Tibial nerve (tissue), 4 donors: Measurements from ENCODE around the gene CTNS. TPM values are rescaled to one million over a fixed set of nuclear protein-coding genes. Genes with fewer than 3 reads are reported as not detected.
"Not testable (repeated sequence)": the region's sequence is repeated elsewhere in the genome, so short reads cannot be mapped to it uniquely, and the experiment has no call there.

Source experiments
- DNase-seq, 2 donors: peaks; one replicate each; pipeline ENCODE4 v3.0.0-alpha.2; 2019; ENCODE audit warnings: low spot score in 2 of 2
- H3K27ac ChIP-seq, 4 donors: fragments of 200-600 bp; sonication (generic) in 3 of 4; one replicate each; pipeline ENCODE4 v1.5.1; 2017 to 2019; ENCODE audit warnings: mild to moderate bottlenecking in 1 of 4
- H3K27me3 ChIP-seq, 2 donors: fragments of 200-600 bp; sonication (generic) in 1 of 2; one replicate each; pipeline versions ENCODE4 v1.5.1 to v1.6.0; 2017 to 2019
- H3K36me3 ChIP-seq, 3 donors: fragments of 200-600 bp; sonication (generic); one replicate each; pipeline ENCODE4 v1.5.1; 2018 to 2019
- H3K4me1 ChIP-seq, 4 donors: fragments of 200-600 bp; sonication (generic) in 3 of 4; one replicate each; pipeline ENCODE4 v1.5.1; 2017 to 2019
- H3K4me3 ChIP-seq, 4 donors: fragments of 200-600 bp; sonication (generic) in 3 of 4; one replicate each; pipeline ENCODE4 v1.5.1; 2017 to 2019; ENCODE audit warnings: mild to moderate bottlenecking in 1 of 4, moderate library complexity in 1 of 4
- H3K9me3 ChIP-seq, 4 donors: fragments of 200-600 bp; sonication (generic) in 3 of 4; one replicate each; pipeline ENCODE4 v1.5.1; 2017 to 2019
- CTCF ChIP-seq, 5 experiments: fragments of 200-600 bp in 3 of 5; fragments of 450-650 bp in 2 of 5; sonication (generic) in 3 of 5; IDR thresholded peaks; one replicate each; pipeline ENCODE4 v1.5.1; 2016 to 2019; ENCODE audit warnings: antibody characterized with exemption in 5 of 5, mild to moderate bottlenecking in 3 of 5, moderate library complexity in 2 of 5
- EP300 ChIP-seq, 2 donors: sonication (generic); formaldehyde crosslinking; IDR thresholded peaks; one replicate each; pipeline ENCODE4 v1.6.1; 2017; ENCODE audit warnings: antibody characterized with exemption in 2 of 2, mild to moderate bottlenecking in 1 of 2
- POLR2A ChIP-seq, 2 donors: fragments of 450-650 bp; IDR thresholded peaks; one replicate each; pipeline ENCODE4 v1.6.1; 2017; ENCODE audit warnings: antibody characterized with exemption in 2 of 2, mild to moderate bottlenecking in 2 of 2, moderate library complexity in 2 of 2
- WGBS, 2 donors: methylation state at CpG; one replicate each; pipeline ENCODE4 v1.1.5; 2018; 5-methylcytosine and 5-hydroxymethylcytosine counted together
- total RNA-seq, 4 donors: library from RNA; depleted of rRNA; stranded (reverse); fragments of >200 nt; gene quantifications; one replicate each; pipeline ENCODE4 v1.1.0, GENCODE V29; 2016

The CTNS gene
- total RNA-seq, 4 donors from 2014 or later, result 42.9 to 62.1 (median 50.6) TPM

GRCh38 chr17:3704931-3705717 lies 68.6 kb downstream of the CTNS start:
- TF ChIP-seq POLR2A (IDR thresholded peaks at IDR 0.05), result no peak
- TF ChIP-seq EP300 (IDR thresholded peaks at IDR 0.05), result no peak
- TF ChIP-seq CTCF (IDR thresholded peaks at IDR 0.05), result no peak
- Histone ChIP-seq H3K4me1 (no peaks in the 10 kb centered on the region), H3K9me3 (no peaks in the 10 kb centered on the region), H3K27me3 (no peaks in the 10 kb centered on the region), H3K4me3 (no peak overlapping the region), H3K27ac (no peak overlapping the region), H3K36me3 (peaks cover 0 to 18% (median 0%) of the 10 kb centered on the region in 3 donors)
- no peak for DNase-seq
- 82 to 84% methylated on average over 20 of the region's 20 CpGs for WGBS, 2 donors

- H3K9me3 ChIP-seq, H3K4me3 ChIP-seq, DNase-seq, H3K4me1 ChIP-seq, H3K27ac ChIP-seq, H3K27me3 ChIP-seq: not testable (repeated sequence)
- 93 to 100% methylated on average over 1 of the region's 1 CpG for WGBS, 2 donors
- H3K36me3 ChIP-seq, result peaks cover 0 to 18% (median 0%) of the 10 kb centered on the region in 3 donors
Observed at GRCh38 chr17:3705718-3705984, 69.1 kb downstream of the CTNS start.

DNA sequence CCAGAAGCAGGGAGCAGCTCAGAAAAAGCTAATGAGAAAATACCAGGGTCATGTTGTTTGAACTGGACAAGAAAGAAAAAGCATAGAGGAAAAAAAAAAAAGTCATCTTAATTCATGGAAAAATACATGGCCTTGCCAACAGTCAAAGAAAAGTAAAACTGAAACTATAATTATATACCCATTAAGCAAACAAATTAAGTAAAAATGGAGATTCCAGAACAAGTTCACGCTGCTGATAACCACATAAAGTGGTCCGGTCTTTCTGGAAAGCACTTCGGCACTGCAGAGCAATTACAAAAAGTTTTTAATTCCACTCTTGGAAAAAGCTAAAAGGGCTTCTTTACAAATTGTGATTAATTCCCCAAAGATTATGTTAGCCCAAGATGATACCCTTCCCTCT lies 71.8 kb downstream of the CTNS start:
- 65 to 68% methylated on average over 3 of the region's 3 CpGs for WGBS, 2 donors
- Histone ChIP-seq H3K9me3 (no peaks in the 10 kb centered on the region), H3K27me3 (no peaks in the 10 kb centered on the region), H3K27ac (no peak overlapping the region), H3K36me3 (peaks cover 0 to 26% (median 0%) of the 10 kb centered on the region in 3 donors), H3K4me1 (no peaks in the 10 kb centered on the region), H3K4me3 (no peak overlapping the region)
- DNase-seq, result no peak
- TF ChIP-seq POLR2A (IDR thresholded peaks at IDR 0.05) (no peak), CTCF (IDR thresholded peaks at IDR 0.05) (no peak), EP300 (IDR thresholded peaks at IDR 0.05) (no peak)

DNA sequence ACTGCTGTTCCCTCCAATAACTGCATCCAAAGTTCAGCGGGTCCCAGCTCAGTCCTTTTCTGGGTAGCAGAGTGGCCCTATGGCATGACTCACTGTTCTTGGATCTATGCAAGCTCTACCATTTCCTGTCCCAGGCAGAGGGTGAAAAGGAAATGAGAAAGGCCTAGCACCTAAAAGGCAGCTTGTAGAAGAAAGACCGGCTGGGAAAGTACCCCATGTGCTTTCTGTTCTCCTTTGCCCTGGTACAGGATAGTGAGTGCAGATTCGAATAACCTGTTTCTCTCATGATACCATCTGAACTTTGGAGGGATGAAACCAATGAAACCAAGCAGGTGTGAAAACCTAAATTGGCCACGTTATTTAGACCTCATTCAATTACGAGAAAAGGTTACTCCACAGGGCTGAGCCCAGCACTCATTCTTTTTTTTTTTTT lies 74.4 kb downstream of the CTNS start:
- DNase-seq, result no peak
- Histone ChIP-seq H3K27ac (no peak overlapping the region), H3K9me3 (no peaks in the 10 kb centered on the region), H3K4me3 (no peak overlapping the region), H3K27me3 (no peaks in the 10 kb centered on the region), H3K4me1 (no peaks in the 10 kb centered on the region), H3K36me3 (peaks cover 3 to 47% (median 6%) of the 10 kb centered on the region in 3 donors)
- TF ChIP-seq POLR2A (IDR thresholded peaks at IDR 0.05), result no peak
- TF ChIP-seq EP300 (IDR thresholded peaks at IDR 0.05), result peak in 1 of 2 donors; percentile 14
- WGBS, 2 donors, result 67 to 82% methylated on average over 5 of the region's 5 CpGs

Other genes starting within 250 kb of the CTNS start
- gene OR1E1, start 238.3 kb upstream of the CTNS start, total RNA-seq, result not detected
- gene OR3A3, start 225.4 kb upstream of the CTNS start, total RNA-seq, result not detected
- 1 to 10 TPM in 1 of 4 donors, not detected in 3; 1.0 TPM for gene OR1E2, start 202.9 kb upstream of the CTNS start, total RNA-seq
- 1 to 10 TPM in 2 of 4 donors, under 1 TPM in 2; 0.39 to 2.7 (median 1.2) TPM for gene SPATA22, start 164.9 kb upstream of the CTNS start, total RNA-seq
- 10 to 100 TPM in 3 of 4 donors, 1 to 10 TPM in 1; 7.8 to 19.2 (median 15.4) TPM for gene ASPA, start 160.8 kb upstream of the CTNS start, total RNA-seq
- 10 to 100 TPM in 1 of 4 donors, 1 to 10 TPM in 3; 4.2 to 21.4 (median 9.7) TPM for gene TRPV3, start 78.9 kb upstream of the CTNS start, total RNA-seq
- gene TRPV1, start 27.3 kb upstream of the CTNS start, total RNA-seq, result 10 to 100 TPM; 11.3 to 31.5 (median 12.1) TPM
- gene SHPK, start 510 bp upstream of the CTNS start, total RNA-seq, result 10 to 100 TPM; 17.5 to 29.6 (median 22.5) TPM
- gene TAX1BP3, start 31.8 kb downstream of the CTNS start, total RNA-seq, result 100 to 1,000 TPM; 183 to 303 (median 249) TPM
- 10 to 100 TPM; 12.6 to 23.4 (median 18.9) TPM for gene EMC6, start 32.1 kb downstream of the CTNS start, total RNA-seq
- under 1 TPM in 1 of 4 donors, not detected in 3; 0.42 TPM for gene P2RX5, start 59.4 kb downstream of the CTNS start, total RNA-seq
- gene HASPIN, start 87.1 kb downstream of the CTNS start, total RNA-seq, result under 1 TPM in 1 of 4 donors, not detected in 3; 0.21 TPM
- gene ITGAE, start 164.4 kb downstream of the CTNS start, total RNA-seq, result 10 to 100 TPM; 11.1 to 17.5 (median 13.4) TPM
- 10 to 100 TPM; 17.3 to 31.5 (median 21.3) TPM for gene NCBP3, start 209.5 kb downstream of the CTNS start, total RNA-seq